AG04449 (cell line): ENCODE data around the gene MOAP1.
A peak's percentile ranks its signal among the peaks of the same experiment; 100 is the strongest.
"Not testable (repeated sequence)": the region's sequence is repeated elsewhere in the genome, so short reads cannot be mapped to it uniquely, and the experiment has no call there.

Source experiments
- CTCF ChIA-PET: fragments of 350-600 bp; formaldehyde crosslinking; extraction: SDS; loops from one replicate; lab custom pipeline; 2021; ENCODE audit warnings: antibody characterized with exemption; lab: Yijun Ruan, JAX
- POLR2A ChIA-PET: fragments of 400-600, 350-600 bp; formaldehyde crosslinking; extraction: SDS; loops from one replicate; lab custom pipeline; 2020; ENCODE audit warnings: antibody characterized with exemption, inconsistent platforms; lab: Yijun Ruan, JAX
- DNase-seq: peaks from one replicate; pipeline ENCODE4 v3.0.0-alpha.2; 2010; ENCODE audit warnings: low read depth, low spot score
- H3K4me3 ChIP-seq: 2 replicates; pipeline ENCODE4 v1.5.1; 2011; ENCODE audit warnings: low read depth, mild to moderate bottlenecking, control low read depth, low read length
- CTCF ChIP-seq: IDR thresholded peaks from one replicate; pipeline ENCODE4 v1.5.1; 2011; ENCODE audit warnings: mild to moderate bottlenecking, moderate library complexity, low read length, control low read depth, inconsistent platforms; ENCODE audit not compliant: insufficient read depth; ENCODE audit errors: missing control alignments

The MOAP1 gene

GRCh38 chr14:93186956-93187355 lies 2.3 kb upstream of the MOAP1 start:
- TF ChIP-seq CTCF: no peak
- DNase-seq: no peak
- H3K4me3 ChIP-seq: no peak overlapping the region
- CTCF ChIA-PET: interaction anchor here (1.0 to 1.7 kb wide), 5 partner anchors 9 to 235 kb away, joined by 3 to 12 read pairs (median 3); partner anchors contain the start of gene UBR7
- POLR2A ChIA-PET: no interaction called here

GRCh38 chr14:93186466-93186865 lies 1.8 kb upstream of the MOAP1 start:
- CTCF ChIA-PET: interaction anchor here (1.0 to 1.7 kb wide), 5 partner anchors 8 to 234 kb away, joined by 3 to 12 read pairs (median 3); partner anchors contain the start of gene UBR7
- DNase-seq: no peak
- no peak overlapping the region for H3K4me3 ChIP-seq

GRCh38 chr14:93185349-93185720 lies 638 bp upstream of the MOAP1 start:
- ChIA-PET CTCF (interaction anchor here (1.0 to 2.7 kb wide), 4 partner anchors 13 to 34 kb away, joined by 3 to 16 read pairs (median 4); partner anchors contain the start of genes GON7 and UBR7), POLR2A (interaction anchor here (0.6 to 1.9 kb wide), 3 partner anchors 7 to 22 kb away, joined by 3 to 7 read pairs (median 3); partner anchors contain the start of genes GON7 and UBR7)
- H3K4me3 ChIP-seq: peak overlapping the region; percentile 96
- DNase-seq: no peak
- TF ChIP-seq CTCF: no peak

More at GRCh38 chr14:93186466-93186865, 1.8 kb upstream of the MOAP1 start:
- TF ChIP-seq CTCF: no peak
- POLR2A ChIA-PET: no interaction called here

- no peak for DNase-seq
- no peak for TF ChIP-seq CTCF
- ChIA-PET POLR2A (interaction anchor here (0.5 to 1.9 kb wide), 3 partner anchors 23 to 77 kb away, joined by 3 to 7 read pairs (median 4); partner anchors contain the start of genes GON7 and UBR7), CTCF (interaction anchor here (1.6 to 2.8 kb wide), 6 partner anchors 9 to 71 kb away, joined by 5 to 16 read pairs (median 8); partner anchors contain the start of genes GON7 and UBR7)
- H3K4me3 ChIP-seq: peak overlapping the region; percentile 96
Measured at GRCh38 chr14:93183596-93184317, 940 bp downstream of the MOAP1 start.

- DNase-seq: no peak
- CTCF ChIA-PET: interaction anchor here (0.8 to 8.9 kb wide), 5 partner anchors 8 to 223 kb away, joined by 3 to 68 read pairs (median 6); partner anchors contain the start of genes ITPK1 and MOAP1
- POLR2A ChIA-PET: interaction anchor here (1.2 kb wide), 1 partner anchor 9 kb away, joined by 3 read pairs; the partner anchor contains the start of genes LYSET and MOAP1
- H3K4me3 ChIP-seq: no peak overlapping the region
- TF ChIP-seq CTCF: no peak
Measured at GRCh38 chr14:93175492-93175891, 9.2 kb downstream of the MOAP1 start.

GRCh38 chr14:93174731-93175130 lies 10.0 kb downstream of the MOAP1 start:
- POLR2A ChIA-PET, DNase-seq, H3K4me3 ChIP-seq: not testable (repeated sequence)
- CTCF ChIA-PET: interaction anchor here (0.9 to 8.9 kb wide), 5 partner anchors 9 to 223 kb away, joined by 3 to 68 read pairs (median 6); partner anchors contain the start of genes ITPK1 and MOAP1
